Panc1 (cell line): ENCODE measurements around the gene PSMB5. TPM values are rescaled to one million over a fixed set of nuclear protein-coding genes. Genes with fewer than 3 reads are reported as not detected.

ENCODE experiments used
- ATAC-seq: fragments of 200-7000 bp; cut with Tn5 transposase; 2 replicates; pipeline ENCODE4 v1.9.1; 2020; ENCODE audit warnings: mild to moderate bottlenecking, moderate library complexity
- BruUV-seq: library from RNA; stranded (reverse); fragments of 400-500 nt; replicated peaks from 2 replicates; lab custom pipeline; 2021; lab: Mats Ljungman, UMichigan
- CTCF ChIA-PET: fragments of 300-600 bp; sonication (Branson Sonifier 250); formaldehyde crosslinking; loops from one replicate; lab custom pipeline; 2022; ENCODE audit warnings: antibody characterized with exemption; lab: Charles Lee
- POLR2A ChIA-PET: fragments of 300-600 bp; sonication (Branson Sonifier 250); formaldehyde crosslinking; loops from one replicate; lab custom pipeline; 2022; ENCODE audit warnings: antibody characterized with exemption; lab: Charles Lee
- DNase-seq: peaks from one replicate; pipeline ENCODE4 v3.0.0-alpha.2; 2010; ENCODE audit warnings: low read depth, low spot score
- H3K27ac ChIP-seq: 2 replicates; pipeline ENCODE4 v1.5.1; 2011; ENCODE audit warnings: mild to moderate bottlenecking, low read length, inconsistent platforms
- H3K27me3 ChIP-seq: fragments of 200-500 bp; sonication (Bioruptor generic); 2 replicates; pipeline ENCODE4 v1.6.0; 2014; ENCODE audit warnings: low read length, inconsistent platforms; ENCODE audit not compliant: control insufficient read depth, insufficient read depth
- H3K36me3 ChIP-seq: fragments of 200-500 bp; sonication (Bioruptor generic); 2 replicates; pipeline ENCODE4 v1.5.1; 2014; ENCODE audit warnings: inconsistent platforms, mild to moderate bottlenecking, low read length, moderate library complexity; ENCODE audit not compliant: control insufficient read depth, insufficient read depth
- H3K4me1 ChIP-seq: 2 replicates; pipeline ENCODE4 v1.5.1; 2011; ENCODE audit warnings: inconsistent platforms, mild to moderate bottlenecking, low read length, moderate library complexity; ENCODE audit not compliant: control insufficient read depth, insufficient read depth
- H3K4me3 ChIP-seq, 2 experiments: 2 replicates each; pipeline ENCODE4 v1.5.1; 2011 to 2012; ENCODE audit warnings: low read depth in 2 of 2, low read length in 2 of 2, mild to moderate bottlenecking in 2 of 2, inconsistent platforms in 1 of 2, moderate library complexity in 1 of 2
- H3K9me3 ChIP-seq: fragments of 200-500 bp; sonication (Bioruptor generic); 2 replicates; pipeline ENCODE4 v1.5.1; 2014; ENCODE audit warnings: low read depth, mild to moderate bottlenecking, inconsistent platforms, low read length, moderate library complexity; ENCODE audit not compliant: control insufficient read depth, insufficient read depth
- POLR2AphosphoS5 ChIP-seq: IDR thresholded peaks from 2 replicates; pipeline ENCODE4 v1.6.1; 2012; ENCODE audit warnings: mild to moderate bottlenecking, low read depth, low read length, moderate library complexity
- SIN3A ChIP-seq: IDR thresholded peaks from 2 replicates; pipeline ENCODE4 v1.6.1; 2012; ENCODE audit warnings: low read depth, mild to moderate bottlenecking, low read length, moderate library complexity, borderline replicate concordance; ENCODE audit not compliant: insufficient read depth
- TCF7L2 ChIP-seq: IDR thresholded peaks from 2 replicates; pipeline ENCODE4 v1.6.1; 2011; ENCODE audit warnings: mild to moderate bottlenecking, low read depth, low read length, inconsistent platforms
- in situ Hi-C: cut with HindIII; loops from 2 replicates; pipeline ENCODE4 v1.10.0; 2016; ENCODE audit warnings: low sequenced_read_pairs, low pct_unique_long_range_greater_than_20kb
- intact Hi-C: fragments of 100-400 bp; cut with micrococcal nuclease; formaldehyde crosslinking; loops from one replicate; pipeline ENCODE4 v1.10.0; 2022; ENCODE audit not compliant: unreplicated experiment
- total RNA-seq: library from RNA; stranded (reverse); gene quantifications from one replicate; pipeline ENCODE4 v1.2.1, GENCODE V29; 2021; ENCODE audit not compliant: unreplicated experiment
- TF ChIP-seq, protein P1 (sequence below): fragments of 450-650 bp; IDR thresholded peaks from 2 replicates; pipeline ENCODE4 v1.5.1; 2017; ENCODE audit warnings: mild to moderate bottlenecking
- TF ChIP-seq, protein P2 (sequence below), 2 experiments: IDR thresholded peaks; 2 replicates each; pipeline ENCODE4 v1.6.1; 2011 to 2012; ENCODE audit warnings: low read depth in 2 of 2, control low read depth in 1 of 2, low read length in 1 of 2, mild to moderate bottlenecking in 1 of 2, moderate library complexity in 1 of 2; ENCODE audit not compliant: insufficient read depth in 1 of 2

The PSMB5 gene
- total RNA-seq, 1 experiment from 2014 or later: 149 TPM

DNA sequence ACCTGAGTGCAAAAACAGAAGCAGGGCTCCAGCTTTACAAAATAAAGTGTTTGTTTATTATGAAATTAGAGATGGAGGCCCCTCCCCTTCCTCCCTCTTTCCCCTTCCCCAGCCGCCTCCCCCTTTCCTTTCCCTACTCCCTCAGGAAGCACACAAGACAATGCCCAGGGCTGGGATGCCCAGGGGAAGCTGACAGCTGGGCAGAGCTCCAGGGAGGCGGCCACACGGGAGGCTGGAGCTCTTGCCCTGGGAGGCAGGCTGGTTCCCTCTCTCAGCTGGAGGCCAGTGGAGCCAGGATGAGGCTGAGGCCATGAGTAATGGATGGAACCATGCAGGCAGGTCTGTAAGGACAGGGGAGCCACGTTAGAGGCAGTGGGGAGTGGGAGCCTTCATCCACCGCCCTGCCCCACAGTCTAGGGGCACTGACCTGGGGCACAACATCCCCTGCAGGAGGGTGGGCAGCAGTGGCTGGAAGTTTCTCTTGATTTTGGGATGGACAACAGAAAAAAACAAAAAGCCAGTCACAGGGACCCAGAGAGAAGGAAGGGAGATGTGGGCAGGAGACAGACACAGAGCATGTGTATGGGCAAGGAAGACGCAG lies 12.4 kb upstream of the PSMB5 start:
- ChIA-PET CTCF (interaction anchor here (0.6 to 0.7 kb wide), 2 partner anchors 41 to 49 kb away, joined by 3 to 4 read pairs; no protein-coding TSS in a partner anchor), POLR2A (no interaction called here)
- TF ChIP-seq, protein P1, sequence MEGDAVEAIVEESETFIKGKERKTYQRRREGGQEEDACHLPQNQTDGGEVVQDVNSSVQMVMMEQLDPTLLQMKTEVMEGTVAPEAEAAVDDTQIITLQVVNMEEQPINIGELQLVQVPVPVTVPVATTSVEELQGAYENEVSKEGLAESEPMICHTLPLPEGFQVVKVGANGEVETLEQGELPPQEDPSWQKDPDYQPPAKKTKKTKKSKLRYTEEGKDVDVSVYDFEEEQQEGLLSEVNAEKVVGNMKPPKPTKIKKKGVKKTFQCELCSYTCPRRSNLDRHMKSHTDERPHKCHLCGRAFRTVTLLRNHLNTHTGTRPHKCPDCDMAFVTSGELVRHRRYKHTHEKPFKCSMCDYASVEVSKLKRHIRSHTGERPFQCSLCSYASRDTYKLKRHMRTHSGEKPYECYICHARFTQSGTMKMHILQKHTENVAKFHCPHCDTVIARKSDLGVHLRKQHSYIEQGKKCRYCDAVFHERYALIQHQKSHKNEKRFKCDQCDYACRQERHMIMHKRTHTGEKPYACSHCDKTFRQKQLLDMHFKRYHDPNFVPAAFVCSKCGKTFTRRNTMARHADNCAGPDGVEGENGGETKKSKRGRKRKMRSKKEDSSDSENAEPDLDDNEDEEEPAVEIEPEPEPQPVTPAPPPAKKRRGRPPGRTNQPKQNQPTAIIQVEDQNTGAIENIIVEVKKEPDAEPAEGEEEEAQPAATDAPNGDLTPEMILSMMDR: no peak
- no peak for TF ChIP-seq TCF7L2
- TF ChIP-seq, protein P2, sequence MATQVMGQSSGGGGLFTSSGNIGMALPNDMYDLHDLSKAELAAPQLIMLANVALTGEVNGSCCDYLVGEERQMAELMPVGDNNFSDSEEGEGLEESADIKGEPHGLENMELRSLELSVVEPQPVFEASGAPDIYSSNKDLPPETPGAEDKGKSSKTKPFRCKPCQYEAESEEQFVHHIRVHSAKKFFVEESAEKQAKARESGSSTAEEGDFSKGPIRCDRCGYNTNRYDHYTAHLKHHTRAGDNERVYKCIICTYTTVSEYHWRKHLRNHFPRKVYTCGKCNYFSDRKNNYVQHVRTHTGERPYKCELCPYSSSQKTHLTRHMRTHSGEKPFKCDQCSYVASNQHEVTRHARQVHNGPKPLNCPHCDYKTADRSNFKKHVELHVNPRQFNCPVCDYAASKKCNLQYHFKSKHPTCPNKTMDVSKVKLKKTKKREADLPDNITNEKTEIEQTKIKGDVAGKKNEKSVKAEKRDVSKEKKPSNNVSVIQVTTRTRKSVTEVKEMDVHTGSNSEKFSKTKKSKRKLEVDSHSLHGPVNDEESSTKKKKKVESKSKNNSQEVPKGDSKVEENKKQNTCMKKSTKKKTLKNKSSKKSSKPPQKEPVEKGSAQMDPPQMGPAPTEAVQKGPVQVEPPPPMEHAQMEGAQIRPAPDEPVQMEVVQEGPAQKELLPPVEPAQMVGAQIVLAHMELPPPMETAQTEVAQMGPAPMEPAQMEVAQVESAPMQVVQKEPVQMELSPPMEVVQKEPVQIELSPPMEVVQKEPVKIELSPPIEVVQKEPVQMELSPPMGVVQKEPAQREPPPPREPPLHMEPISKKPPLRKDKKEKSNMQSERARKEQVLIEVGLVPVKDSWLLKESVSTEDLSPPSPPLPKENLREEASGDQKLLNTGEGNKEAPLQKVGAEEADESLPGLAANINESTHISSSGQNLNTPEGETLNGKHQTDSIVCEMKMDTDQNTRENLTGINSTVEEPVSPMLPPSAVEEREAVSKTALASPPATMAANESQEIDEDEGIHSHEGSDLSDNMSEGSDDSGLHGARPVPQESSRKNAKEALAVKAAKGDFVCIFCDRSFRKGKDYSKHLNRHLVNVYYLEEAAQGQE (IDR thresholded peaks at IDR 0.05; ENCODE audit: insufficient read depth in 1 of 2, low read depth in 2 of 2, low read length in 1 of 2): no peak
- no peak for TF ChIP-seq POLR2AphosphoS5
- no peaks in the 10 kb centered on the region for H3K9me3 ChIP-seq
- H3K27ac ChIP-seq: no peak overlapping the region
- ATAC-seq: no peak
- DNase-seq: no peak
- H3K27me3 ChIP-seq: no peaks in the 10 kb centered on the region
- no TSS peak for BruUV-seq
- H3K4me3 ChIP-seq: no peak overlapping the region
- intact Hi-C loops: no loop called here
- in situ Hi-C loops: no loop called here
- no peaks in the 10 kb centered on the region for H3K4me1 ChIP-seq
- H3K36me3 ChIP-seq: no peaks in the 10 kb centered on the region

DNA sequence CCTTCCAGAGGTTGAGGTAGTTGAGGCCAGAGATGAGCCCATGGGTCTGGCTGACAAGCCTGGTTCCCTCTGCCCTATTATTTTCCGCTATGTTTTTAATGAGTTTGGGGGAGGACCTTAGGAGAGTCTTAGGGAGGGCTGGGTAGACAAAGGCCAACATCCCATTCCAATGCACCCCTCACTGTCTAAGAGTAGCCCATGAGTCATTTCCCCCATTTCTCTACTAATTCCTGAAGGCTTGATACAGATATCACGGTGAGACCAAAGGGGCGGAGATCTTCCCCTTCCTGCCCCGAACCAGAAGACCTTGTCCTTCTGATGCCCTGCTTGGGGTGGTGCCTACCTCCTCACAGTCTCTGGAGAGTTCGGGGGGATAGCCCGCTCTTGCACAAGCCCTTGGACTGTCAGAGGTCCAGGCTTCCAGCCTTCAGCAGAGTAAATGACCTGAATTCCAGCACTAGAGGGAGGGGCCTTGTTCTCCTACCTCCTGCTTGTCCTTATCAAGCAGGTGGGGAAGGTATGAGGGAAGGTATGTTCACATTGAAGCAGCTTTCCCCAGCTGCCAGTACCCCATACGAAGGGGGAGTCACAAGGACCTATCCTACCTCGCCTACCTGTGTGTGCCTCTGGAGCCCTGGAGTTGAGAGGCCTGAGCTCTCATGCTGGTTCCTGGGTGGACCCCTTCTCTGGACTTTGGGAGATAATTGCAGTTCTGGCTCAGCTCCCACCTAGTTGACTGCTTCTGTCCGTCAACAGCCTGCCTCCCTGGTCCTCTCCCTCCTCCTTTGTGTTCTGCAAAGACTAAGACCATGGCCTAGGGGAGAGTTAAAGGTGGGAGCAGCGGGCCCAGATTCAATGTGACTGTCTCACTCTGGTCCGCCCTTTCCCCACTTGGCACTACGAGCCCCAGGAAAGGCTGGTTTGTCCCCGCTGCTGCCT lies 11.0 kb upstream of the PSMB5 start:
- POLR2A ChIA-PET: no interaction called here
- Histone ChIP-seq H3K27ac (no peak overlapping the region), H3K4me3 (no peak overlapping the region), H3K36me3 (no peaks in the 10 kb centered on the region), H3K4me1 (no peaks in the 10 kb centered on the region), H3K9me3 (no peaks in the 10 kb centered on the region), H3K27me3 (no peaks in the 10 kb centered on the region)
- no TSS peak for BruUV-seq
- DNase-seq (no peak), ATAC-seq (no peak)
- TF ChIP-seq SIN3A (no peak), POLR2AphosphoS5 (no peak), TCF7L2 (no peak)
- TF ChIP-seq, protein P1: no peak
- TF ChIP-seq, protein P2 (IDR thresholded peaks at IDR 0.05; ENCODE audit: insufficient read depth in 1 of 2, low read depth in 2 of 2, low read length in 1 of 2): no peak
- intact Hi-C loops (no loop called here), in situ Hi-C loops (no loop called here)
- CTCF ChIA-PET: interaction anchor here (0.6 to 0.8 kb wide), 2 partner anchors 45 to 117 kb away, joined by 4 to 6 read pairs; partner anchors contain the start of gene PRMT5
